Esophagus squamous epithelium (tissue), 4 donors: ENCODE measurements around the gene SUPT3H.

Source experiments
- POLR2A ChIP-seq, 4 donors: fragments of 450-650 bp; IDR thresholded peaks; one replicate each; pipeline ENCODE4 v1.6.1; 2017; ENCODE audit warnings: antibody characterized with exemption in 4 of 4, mild to moderate bottlenecking in 4 of 4, moderate library complexity in 3 of 4
- TF ChIP-seq, protein P1 (sequence below), 6 experiments: fragments of 450-650 bp in 4 of 6; fragments of 200-600 bp in 2 of 6; sonication (generic) in 2 of 6; IDR thresholded peaks; one replicate each; pipeline ENCODE4 v1.5.1; 2016 to 2019; ENCODE audit warnings: antibody characterized with exemption in 6 of 6, mild to moderate bottlenecking in 4 of 6, moderate library complexity in 4 of 6

DNA sequence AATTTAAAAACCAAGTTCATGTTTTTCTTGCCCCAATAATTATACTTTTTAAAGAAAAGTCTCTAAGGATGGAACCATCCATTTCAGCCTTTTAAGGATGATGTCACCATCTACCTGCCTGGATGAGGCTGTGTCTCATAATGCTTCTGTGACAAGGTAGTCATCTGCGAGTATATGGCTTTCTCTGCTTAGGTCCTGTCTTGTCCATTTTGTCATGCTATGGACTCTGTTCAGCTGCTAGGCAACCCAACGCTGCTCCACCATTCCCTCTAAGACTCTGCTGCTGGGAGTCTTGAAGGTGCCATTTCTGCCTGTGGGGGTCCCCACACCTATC, 509.4 kb downstream of the SUPT3H start:
- TF ChIP-seq, protein P1, sequence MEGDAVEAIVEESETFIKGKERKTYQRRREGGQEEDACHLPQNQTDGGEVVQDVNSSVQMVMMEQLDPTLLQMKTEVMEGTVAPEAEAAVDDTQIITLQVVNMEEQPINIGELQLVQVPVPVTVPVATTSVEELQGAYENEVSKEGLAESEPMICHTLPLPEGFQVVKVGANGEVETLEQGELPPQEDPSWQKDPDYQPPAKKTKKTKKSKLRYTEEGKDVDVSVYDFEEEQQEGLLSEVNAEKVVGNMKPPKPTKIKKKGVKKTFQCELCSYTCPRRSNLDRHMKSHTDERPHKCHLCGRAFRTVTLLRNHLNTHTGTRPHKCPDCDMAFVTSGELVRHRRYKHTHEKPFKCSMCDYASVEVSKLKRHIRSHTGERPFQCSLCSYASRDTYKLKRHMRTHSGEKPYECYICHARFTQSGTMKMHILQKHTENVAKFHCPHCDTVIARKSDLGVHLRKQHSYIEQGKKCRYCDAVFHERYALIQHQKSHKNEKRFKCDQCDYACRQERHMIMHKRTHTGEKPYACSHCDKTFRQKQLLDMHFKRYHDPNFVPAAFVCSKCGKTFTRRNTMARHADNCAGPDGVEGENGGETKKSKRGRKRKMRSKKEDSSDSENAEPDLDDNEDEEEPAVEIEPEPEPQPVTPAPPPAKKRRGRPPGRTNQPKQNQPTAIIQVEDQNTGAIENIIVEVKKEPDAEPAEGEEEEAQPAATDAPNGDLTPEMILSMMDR (IDR thresholded peaks at IDR 0.05): no peak
- TF ChIP-seq POLR2A (IDR thresholded peaks at IDR 0.05): no peak
